Measurements from ENCODE around the gene CDX2. TPM values are rescaled to one million over a fixed set of nuclear protein-coding genes. Genes with fewer than 3 reads are reported as not detected.

Gene CDX2
- total and polyA plus RNA-seq, 10 of the 15 experiments (the other 5 are each of a cell fraction or from before 2014, with no cell fraction given): 0.15 TPM; not detected in 9

- POLR2A ChIA-PET: no interaction called here
- 57% methylated on average over 48 of the region's 48 CpGs for WGBS (ENCODE audit: insufficient coverage, insufficient replicate concordance, low lambda C conversion rate, missing lambda C conversion rate)
- ATAC-seq: no peak
- Histone ChIP-seq H3K27ac (ENCODE audit: control insufficient read depth, insufficient read depth) (no peak overlapping the region), H3K4me2 (ENCODE audit: control insufficient read depth, insufficient read depth) (no peak overlapping the region), H4K20me1 (ENCODE audit: control insufficient read depth, insufficient read depth) (no peaks in the 10 kb centered on the region), H2AFZ (ENCODE audit: control insufficient read depth, low read depth, low read length) (no peak overlapping the region), H3K9me3 (replicated peaks; ENCODE audit: control insufficient read depth, insufficient read depth, low read length) (no peaks in the 10 kb centered on the region; the same call in 2 of the 3 replicates), H3K79me2 (ENCODE audit: control insufficient read depth, insufficient read depth, low read length) (no peaks in the 10 kb centered on the region), H3K36me3 (ENCODE audit: control insufficient read depth in 2 of 2, insufficient read depth in 2 of 2, low read length in 1 of 2) (no peaks in the 10 kb centered on the region), H3K27me3 (replicated peaks in 1 of 2; ENCODE audit: control insufficient read depth in 2 of 2, insufficient read depth in 2 of 2, low read length in 1 of 2) (peaks cover 19 to 35% of the 10 kb centered on the region in 2 experiments), H3K9ac (ENCODE audit: control insufficient read depth, insufficient read depth, low read length) (no peak overlapping the region), H3K4me3 (no peak overlapping the region), H3K4me1 (ENCODE audit: control insufficient read depth, insufficient read depth, low read length) (no peaks in the 10 kb centered on the region)
- DNase-seq (ENCODE audit: low read depth, low spot score): no peak
- no peak for FAIRE-seq
- SMC1A ChIA-PET (ENCODE audit: uncharacterized antibody, unreplicated experiment): no interaction called here
- RAD21 ChIA-PET (ENCODE audit: unreplicated experiment): no interaction called here
- intact Hi-C loops (cut with micrococcal nuclease; ENCODE audit: unreplicated experiment) (no loop called here), in situ Hi-C loops (cut with MboI) (no loop called here)
- BruUV-seq (replicated peaks): no TSS peak
- CTCF ChIA-PET: interaction anchor here (1.5 to 1.9 kb wide), 2 partner anchors 25 to 99 kb away, joined by 4 read pairs; no protein-coding TSS in a partner anchor
- TF ChIP-seq IRF5 (IDR thresholded peaks at IDR 0.05; ENCODE audit: borderline replicate concordance): no peak
- no peak for TF ChIP-seq PRDM15 (CRISPR knock-in tag; IDR thresholded peaks at IDR 0.05)
- no peak for TF ChIP-seq SP1 (IDR thresholded peaks at IDR 0.05; ENCODE audit: low read depth, low read length)
- no peak for TF ChIP-seq E4F1 (IDR thresholded peaks at IDR 0.05; ENCODE audit: borderline replicate concordance, partially characterized antibody)
- no peak for TF ChIP-seq YY1 (IDR thresholded peaks at IDR 0.05; ENCODE audit: low read depth, low read length)
- TF ChIP-seq NR2F1 (conservative IDR thresholded peaks at IDR 0.05): no peak
- TF ChIP-seq ZZZ3 (IDR thresholded peaks at IDR 0.05; ENCODE audit: control insufficient read depth, insufficient read length, low read depth): no peak
- no peak for TF ChIP-seq SMAD1 (IDR thresholded peaks at IDR 0.05; ENCODE audit: low read depth, partially characterized antibody)
- TF ChIP-seq ESRRA (IDR thresholded peaks at IDR 0.05; ENCODE audit: low read length): no peak
- TF ChIP-seq ZNF592 (IDR thresholded peaks at IDR 0.05): no peak
Measured at GRCh38 chr13:27928805-27929753, 40.0 kb downstream of the CDX2 start.

Measured in GM12878 (cell line).